Stomach (tissue), 9 donors: ENCODE results near the gene RDX. TPM values are rescaled to one million over a fixed set of nuclear protein-coding genes. Genes with fewer than 3 reads are reported as not detected.
"Not testable (repeated sequence)": the region's sequence is repeated elsewhere in the genome, so short reads cannot be mapped to it uniquely, and the experiment has no call there.

ENCODE experiments used
- DNase-seq, 2 donors: peaks; one replicate each; pipeline versions ENCODE4 v3.0.0 to v3.0.0-alpha.2; 2013 to 2019
- H3K27ac ChIP-seq, 5 donors: fragments of 200-600 bp in 4 of 5; sonication (generic) in 4 of 5; one replicate each; pipeline ENCODE4 v1.5.1; 2013 to 2019; ENCODE audit warnings: mild to moderate bottlenecking in 1 of 5, moderate library complexity in 1 of 5
- H3K27me3 ChIP-seq, 3 donors: fragments of 200-600 bp; sonication (generic); one replicate each; pipeline ENCODE4 v1.5.1; 2017 to 2019; ENCODE audit warnings: mixed run types in 1 of 3
- H3K36me3 ChIP-seq, 4 donors: fragments of 200-600 bp; sonication (generic); 1 replicate in 3 of 4; 2 replicates in 1 of 4; pipeline ENCODE4 v1.5.1; 2016 to 2019
- H3K4me1 ChIP-seq, 4 donors: fragments of 200-600 bp; sonication (generic); one replicate each; pipeline ENCODE4 v1.5.1; 2016 to 2019
- H3K4me3 ChIP-seq, 4 donors: fragments of 200-600 bp; sonication (generic) in 3 of 4; one replicate each; pipeline ENCODE4 v1.5.1; 2016 to 2019; ENCODE audit warnings: mild to moderate bottlenecking in 1 of 4
- H3K9me3 ChIP-seq, 4 donors: fragments of 200-600 bp; sonication (generic); one replicate each; pipeline ENCODE4 v1.5.1; 2016 to 2019
- CTCF ChIP-seq, 7 experiments: fragments of 450-650 bp in 4 of 7; fragments of 200-600 bp in 3 of 7; sonication (generic) in 3 of 7; IDR thresholded peaks; one replicate each; pipeline ENCODE4 v1.5.1; 2016 to 2019; ENCODE audit warnings: antibody characterized with exemption in 7 of 7, control low read depth in 2 of 7, mild to moderate bottlenecking in 1 of 7
- EP300 ChIP-seq: sonication (generic); formaldehyde crosslinking; IDR thresholded peaks from one replicate; pipeline ENCODE4 v1.6.1; 2017; ENCODE audit warnings: antibody characterized with exemption
- POLR2A ChIP-seq, 4 donors: fragments of 450-650 bp; IDR thresholded peaks; one replicate each; pipeline ENCODE4 v1.6.1; 2016; ENCODE audit warnings: antibody characterized with exemption in 4 of 4, control low read depth in 2 of 4, mild to moderate bottlenecking in 1 of 4, moderate library complexity in 1 of 4
- POLR2AphosphoS5 ChIP-seq, 3 donors: sonication (generic); formaldehyde crosslinking; IDR thresholded peaks; one replicate each; pipeline ENCODE4 v1.6.1; 2016; ENCODE audit warnings: antibody characterized with exemption in 3 of 3
- WGBS, 5 donors: extraction: QIAGEN DNeasy Blood & Tissue Kit in 3 of 5; methylation state at CpG; one replicate each; pipeline versions ENCODE4 v1.1.5 to v1.1.7; 2013 to 2018; 5-methylcytosine and 5-hydroxymethylcytosine counted together
- intact Hi-C: fragments of 100-400 bp; cut with DNase I; formaldehyde crosslinking; loops from one replicate; pipeline ENCODE4 v1.15.1; 2023; ENCODE audit warnings: low total_unique reads
- polyA plus RNA-seq, 3 donors: library from polyadenylated mRNA; stranded (reverse); fragments of 200-250 nt; gene quantifications; one replicate each; pipeline ENCODE4 v1.2.3, GENCODE V29; 2013
- total RNA-seq, 5 donors: library from RNA; depleted of rRNA; stranded (reverse); fragments of >200 nt; gene quantifications; one replicate each; pipeline versions ENCODE4 v1.1.0 to v1.2.3, GENCODE V29; 2014 to 2016
- donor health status: healthy with polysubstance abuse.
- donor health status: Bipolar disorder and iron deficiency.
- donor health status: healthy.

The RDX gene
- total and polyA plus RNA-seq, 8 donors, result 18.1 to 426 (median 55.4) TPM

DNA sequence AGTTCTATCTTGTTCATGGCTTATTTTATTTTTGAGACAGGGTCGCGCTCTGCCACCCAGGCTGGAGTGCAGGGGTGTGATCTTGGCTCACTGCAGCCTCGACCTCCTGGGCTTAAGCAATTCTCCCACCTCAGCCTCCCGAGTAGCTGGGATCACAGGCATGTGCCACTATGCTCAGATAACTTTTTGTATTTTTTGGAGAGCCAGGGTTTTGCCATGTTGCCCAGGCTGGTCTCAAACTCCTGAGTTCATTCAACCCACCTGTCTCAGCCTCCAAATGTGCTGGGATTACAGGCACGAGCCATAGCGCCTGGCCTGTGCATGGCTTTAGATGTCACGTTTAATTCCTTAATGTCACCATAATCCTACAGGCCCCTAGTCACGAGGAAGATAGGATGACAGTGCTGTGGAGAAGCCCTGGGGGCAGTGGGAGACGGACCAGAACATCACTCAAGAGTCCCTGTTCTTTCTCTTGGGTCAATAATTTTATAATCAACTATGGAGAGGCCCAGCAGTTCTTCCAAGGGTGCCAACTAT lies 99.5 kb downstream of the RDX start:
- TF ChIP-seq POLR2AphosphoS5 (IDR thresholded peaks at IDR 0.05) (no peak), EP300 (no peak), CTCF (IDR thresholded peaks at IDR 0.05) (no peak), POLR2A (IDR thresholded peaks at IDR 0.05) (no peak)
- no peak for DNase-seq
- H3K36me3 ChIP-seq, result no peaks in the 10 kb centered on the region
- H3K9me3 ChIP-seq, result no peaks in the 10 kb centered on the region
- H3K27ac ChIP-seq, result no peak overlapping the region
- 74 to 93% (median 89%) methylated on average over 9 of the region's 9 CpGs for WGBS, 5 donors
- H3K4me1 ChIP-seq, result peaks cover 0 to 8% (median 4%) of the 10 kb centered on the region in 4 donors
- no peak overlapping the region for H3K4me3 ChIP-seq
- no peaks in the 10 kb centered on the region for H3K27me3 ChIP-seq
- intact Hi-C loops, result no loop called here

GRCh38 chr11:110196241-110196754 lies 100.1 kb downstream of the RDX start:
- H3K27ac ChIP-seq, result no peak overlapping the region
- no peak for TF ChIP-seq EP300
- TF ChIP-seq POLR2AphosphoS5 (IDR thresholded peaks at IDR 0.05), result no peak
- no peak for TF ChIP-seq POLR2A (IDR thresholded peaks at IDR 0.05)
- TF ChIP-seq CTCF (IDR thresholded peaks at IDR 0.05), result no peak
- H3K27me3 ChIP-seq, result no peaks in the 10 kb centered on the region
- no peaks in the 10 kb centered on the region for H3K9me3 ChIP-seq
- 73 to 90% (median 81%) methylated on average over 5 of the region's 5 CpGs for WGBS, 5 donors
- H3K4me1 ChIP-seq, result peaks cover 0 to 8% (median under 1%) of the 10 kb centered on the region in 4 donors
- H3K36me3 ChIP-seq, result no peaks in the 10 kb centered on the region
- intact Hi-C loops, result no loop called here
- no peak for DNase-seq
- H3K4me3 ChIP-seq, result no peak overlapping the region

DNA sequence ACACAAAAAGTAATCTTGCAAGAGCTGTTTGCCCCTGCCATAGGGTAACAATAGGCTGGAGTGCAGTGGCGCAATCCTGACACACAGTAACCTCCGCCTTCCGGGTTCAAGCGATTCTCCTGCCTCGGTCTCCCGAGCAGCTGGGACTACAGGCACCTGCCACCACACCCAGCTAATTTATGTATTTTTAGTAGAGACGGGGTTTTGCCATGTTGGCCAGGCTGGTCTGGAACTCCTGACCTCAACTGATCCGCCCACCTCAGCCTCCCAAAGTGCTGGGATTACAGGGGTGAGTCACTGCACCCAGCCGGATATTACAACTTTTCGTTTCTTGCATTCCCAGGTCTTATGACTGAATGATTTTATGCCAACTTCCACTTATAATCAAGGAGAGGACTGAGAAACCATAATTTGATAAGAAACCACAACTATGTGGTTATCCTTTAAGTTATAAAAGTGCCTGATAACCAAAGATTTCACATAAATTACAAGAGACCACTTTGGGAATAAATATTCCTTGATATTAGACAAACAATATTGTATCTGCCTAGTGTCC lies 102.1 kb downstream of the RDX start:
- H3K4me3 ChIP-seq, H3K27me3 ChIP-seq, H3K27ac ChIP-seq, H3K4me1 ChIP-seq, H3K36me3 ChIP-seq, DNase-seq, intact Hi-C loops, H3K9me3 ChIP-seq: not testable (repeated sequence)
- 43 to 70% (median 48%) methylated on average over 10 of the region's 10 CpGs for WGBS, 5 donors

DNA sequence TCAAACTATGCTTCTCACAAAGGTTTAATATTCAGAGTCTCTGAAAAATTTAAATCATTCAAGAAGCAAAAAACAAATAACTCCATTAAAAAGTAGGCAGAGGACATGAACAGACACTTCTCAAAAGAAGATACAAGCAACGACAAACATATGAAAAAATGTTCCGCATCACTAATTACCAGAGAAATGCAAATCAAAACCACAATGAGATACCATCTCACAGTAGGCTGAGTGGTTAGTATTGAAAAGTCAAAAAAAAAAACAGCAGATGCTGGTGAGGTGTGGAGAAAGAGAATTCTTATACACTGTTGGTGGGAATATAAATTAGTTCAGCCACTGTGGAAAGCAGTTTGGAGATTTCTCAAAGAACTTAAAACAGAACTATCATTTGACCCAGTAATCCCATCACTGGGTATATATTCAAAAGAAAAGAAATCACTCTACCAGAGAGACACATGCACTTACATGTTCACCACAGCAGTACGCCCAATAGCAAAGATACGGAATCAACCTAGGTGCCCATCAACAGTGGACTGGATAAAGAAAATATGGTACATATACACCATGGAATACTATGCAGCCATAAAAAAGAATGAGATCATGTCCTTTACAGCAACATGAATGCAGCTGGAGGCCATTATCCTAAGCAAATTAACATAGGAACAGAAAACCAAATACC lies 103.7 kb downstream of the RDX start:
- intact Hi-C loops, H3K27me3 ChIP-seq, H3K4me1 ChIP-seq, H3K27ac ChIP-seq, H3K36me3 ChIP-seq, H3K9me3 ChIP-seq, H3K4me3 ChIP-seq, DNase-seq: not testable (repeated sequence)
- WGBS, 5 donors, result 89 to 93% (median 90%) methylated on average over 4 of the region's 4 CpGs

DNA sequence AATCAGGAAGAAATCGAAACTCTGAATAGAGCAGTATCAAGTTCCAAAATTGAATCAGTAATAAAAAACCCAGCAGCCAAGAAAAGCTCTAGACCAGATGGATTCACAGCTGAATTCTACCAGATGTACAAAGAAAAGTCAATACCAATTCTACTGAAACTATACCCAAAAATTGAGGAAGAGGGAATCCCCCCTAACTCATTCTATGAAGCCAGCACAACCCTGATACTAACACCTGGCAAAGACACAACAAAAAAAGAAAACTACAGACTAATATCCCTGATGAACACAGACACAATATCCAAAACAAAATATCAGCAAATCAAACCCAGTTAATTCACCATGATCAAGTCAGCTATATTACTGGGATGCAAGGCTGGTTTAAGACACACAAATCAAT lies 105.5 kb downstream of the RDX start:
- Histone ChIP-seq H3K36me3 (no peaks in the 10 kb centered on the region), H3K27ac (no peak overlapping the region), H3K4me3 (no peak overlapping the region), H3K4me1 (peaks cover 0 to 8% (median 0%) of the 10 kb centered on the region in 4 donors), H3K27me3 (no peaks in the 10 kb centered on the region), H3K9me3 (no peaks in the 10 kb centered on the region)
- intact Hi-C loops, result no loop called here
- no peak for DNase-seq
- TF ChIP-seq POLR2AphosphoS5 (IDR thresholded peaks at IDR 0.05) (no peak), POLR2A (IDR thresholded peaks at IDR 0.05) (no peak), CTCF (IDR thresholded peaks at IDR 0.05) (no peak), EP300 (no peak)
- WGBS, 5 donors, result 75 to 95% (median 86%) methylated on average over 1 of the region's 1 CpG
